Renal pelvis (tissue), 4 donors: Measurements from ENCODE around the gene ADIPOR1. TPM values are rescaled to one million over a fixed set of nuclear protein-coding genes. Genes with fewer than 3 reads are reported as not detected.
A peak's percentile ranks its signal among the peaks of the same experiment; 100 is the strongest.

ENCODE experiments used
- DNase-seq: peaks from one replicate; pipeline ENCODE4 v3.0.0-alpha.2; 2013
- polyA plus RNA-seq, 3 donors: library from polyadenylated mRNA; unstranded; fragments of 120-200 nt; gene quantifications; one replicate each; pipeline ENCODE4 v1.2.1, GENCODE V29; 2013; ENCODE audit not compliant: insufficient read length in 3 of 3

The ADIPOR1 gene
- polyA plus RNA-seq, 3 donors: 72.5 to 79.9 (median 74.9) TPM

DNA sequence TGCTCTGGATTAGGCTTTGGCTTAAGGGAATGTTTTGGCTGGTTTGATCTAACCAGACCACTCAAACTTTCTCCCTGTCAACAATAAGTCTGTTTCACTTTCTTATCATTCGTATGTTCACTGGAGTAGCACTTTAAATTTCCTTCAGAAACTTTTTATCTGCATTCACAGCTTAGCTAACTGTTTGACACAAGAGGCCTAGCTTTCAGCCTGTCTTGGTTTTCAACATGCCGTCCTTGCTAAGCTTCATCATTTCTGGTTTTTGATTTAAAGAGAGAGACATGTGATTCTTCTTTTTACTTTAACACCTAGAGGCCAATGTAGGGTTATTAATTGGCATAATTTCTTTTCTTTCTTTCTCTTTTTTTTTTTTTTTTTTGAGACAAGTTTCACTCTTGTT lies 23.8 kb upstream of the ADIPOR1 start:
- no peak for DNase-seq

DNA sequence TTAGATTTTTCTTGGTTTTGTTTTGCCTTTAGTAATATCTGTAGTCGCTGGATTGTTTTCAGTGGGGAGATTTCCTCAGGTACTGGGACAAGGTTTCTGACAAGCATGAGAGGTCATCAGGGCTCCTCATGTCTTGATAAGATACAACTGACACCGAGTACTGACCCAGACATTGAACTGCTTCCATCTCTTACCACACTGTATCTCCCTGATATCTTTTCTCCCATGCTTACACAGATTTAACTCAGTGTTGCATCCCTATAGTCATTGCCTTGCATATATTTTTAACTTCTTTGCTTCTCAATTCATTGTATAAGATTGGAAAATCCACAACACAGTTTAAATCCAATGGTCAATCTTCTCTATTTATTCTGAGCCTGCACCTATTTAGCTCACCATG lies 21.3 kb upstream of the ADIPOR1 start:
- no peak for DNase-seq

DNA sequence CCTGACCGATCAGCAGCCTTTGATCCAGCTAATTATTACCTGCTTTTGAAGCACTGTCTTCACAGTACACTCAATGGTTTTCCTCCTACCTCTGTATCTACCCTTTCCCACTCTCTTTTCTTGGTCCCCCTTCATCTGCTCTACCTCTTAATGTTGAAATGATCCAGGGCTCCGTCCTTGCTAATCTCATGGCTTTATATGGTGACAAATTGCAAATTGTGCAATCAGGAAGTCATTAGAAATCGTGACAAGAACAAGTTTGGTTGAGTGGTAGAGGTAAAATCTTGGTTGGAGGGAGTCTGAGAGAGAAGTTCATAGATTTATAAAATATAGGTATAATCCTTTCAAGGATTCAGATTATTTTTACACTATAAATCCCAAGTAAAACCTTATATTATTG lies 18.5 kb upstream of the ADIPOR1 start:
- DNase-seq: no peak

DNA sequence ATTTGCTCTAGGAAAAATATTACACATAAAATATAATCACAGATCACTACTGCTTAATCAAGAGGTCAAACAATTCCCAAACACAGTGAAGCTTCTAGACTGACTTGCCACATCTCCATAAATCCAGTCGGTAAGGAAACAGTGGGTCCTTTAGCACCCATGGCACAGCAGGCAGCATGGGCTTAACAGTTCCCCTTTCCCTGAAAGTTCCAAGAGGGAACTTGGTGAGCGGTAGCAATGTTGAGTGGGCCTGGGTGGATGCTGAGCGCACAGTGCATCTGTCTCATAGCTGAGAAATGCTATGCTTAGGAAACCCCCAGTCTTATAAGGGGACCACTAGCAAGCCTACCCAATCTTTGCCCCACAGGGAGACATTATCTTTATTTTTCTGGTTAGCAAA lies 16.7 kb upstream of the ADIPOR1 start:
- DNase-seq: no peak

DNA sequence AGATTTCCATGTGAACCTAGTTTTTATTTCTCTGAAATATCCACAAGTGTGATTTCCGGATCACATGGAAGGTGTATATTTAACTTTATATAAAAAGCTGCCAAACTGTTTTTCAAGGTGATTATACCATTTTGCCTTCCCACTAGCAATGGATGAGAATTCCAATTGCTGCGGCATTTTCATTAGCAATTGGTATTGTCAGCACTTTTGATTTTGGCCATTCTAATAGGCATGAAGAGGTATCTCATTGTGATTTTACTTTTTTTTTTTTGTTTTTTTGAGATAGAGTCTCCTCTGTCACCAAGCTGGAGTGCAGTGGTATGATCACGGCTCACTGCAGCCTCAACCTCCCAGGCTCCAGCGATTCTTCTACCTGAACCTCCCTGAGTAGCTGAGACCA lies 13.9 kb upstream of the ADIPOR1 start:
- no peak for DNase-seq

DNA sequence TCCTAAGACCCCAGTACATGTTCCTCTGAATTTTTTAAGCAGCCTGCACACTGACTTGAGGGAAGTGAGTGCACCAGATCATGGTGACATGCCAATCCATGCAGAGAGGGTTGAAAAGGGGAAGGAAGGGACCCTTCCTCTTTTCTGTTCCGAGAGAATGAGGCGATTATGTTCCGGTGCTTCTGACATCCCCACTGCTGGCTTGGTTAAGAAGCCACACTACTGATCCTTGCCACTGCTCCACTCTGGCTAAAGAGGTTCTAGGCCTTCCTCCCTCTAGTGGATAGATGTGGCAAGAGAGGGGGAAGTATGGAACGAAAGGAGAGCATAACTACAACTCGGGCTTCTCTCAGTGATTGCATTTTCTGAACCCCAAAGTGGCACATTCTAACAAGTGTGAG lies 10.8 kb upstream of the ADIPOR1 start:
- peak; percentile 55 for DNase-seq

DNA sequence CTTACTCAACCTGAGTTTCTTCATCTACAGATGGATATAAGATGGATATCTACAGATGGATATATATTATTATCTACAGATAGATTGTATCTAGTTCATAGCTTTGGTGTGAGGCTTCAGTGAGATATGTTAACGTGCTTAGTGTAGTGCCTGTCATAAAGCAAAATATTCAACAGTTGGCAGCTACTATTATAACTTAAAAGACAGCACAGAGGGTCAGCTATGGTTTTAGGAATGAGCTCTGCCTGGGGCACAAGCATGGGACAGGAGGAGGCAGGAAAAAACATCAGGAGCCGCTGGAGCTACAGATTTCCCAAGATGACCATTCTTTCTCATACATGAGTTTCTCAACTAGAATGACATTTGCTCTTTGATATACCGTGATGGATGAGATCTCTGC lies 10.2 kb upstream of the ADIPOR1 start:
- DNase-seq: no peak

DNA sequence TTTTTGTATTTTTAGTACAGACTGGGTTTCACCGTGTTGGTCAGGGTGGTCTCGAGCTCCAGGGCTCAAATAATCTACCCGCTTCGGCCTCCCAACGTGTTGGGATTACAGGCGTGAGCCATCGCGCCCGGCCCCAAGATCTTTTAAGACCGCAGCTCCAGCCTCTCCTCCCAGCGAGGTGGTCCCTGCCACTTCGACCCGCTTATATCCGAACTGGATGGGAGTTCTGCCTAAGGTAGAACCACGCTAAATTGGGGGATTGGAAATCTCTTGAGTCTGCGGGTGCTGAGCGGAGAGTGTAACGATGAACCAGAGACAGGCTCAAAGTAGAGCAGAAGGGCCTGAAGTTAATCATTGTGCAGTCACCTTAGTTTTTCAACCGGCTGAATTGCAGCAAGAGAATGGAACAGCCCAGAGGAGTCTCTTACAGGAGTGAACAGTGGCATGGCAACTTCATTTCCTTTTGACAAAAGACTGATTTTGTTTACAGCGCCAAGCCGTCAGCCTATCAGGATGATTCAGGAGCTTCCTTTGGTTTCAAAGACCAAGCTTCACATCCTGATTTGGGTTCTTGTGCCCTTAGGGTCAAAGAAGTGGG lies 9.7 kb upstream of the ADIPOR1 start:
- DNase-seq: no peak

DNA sequence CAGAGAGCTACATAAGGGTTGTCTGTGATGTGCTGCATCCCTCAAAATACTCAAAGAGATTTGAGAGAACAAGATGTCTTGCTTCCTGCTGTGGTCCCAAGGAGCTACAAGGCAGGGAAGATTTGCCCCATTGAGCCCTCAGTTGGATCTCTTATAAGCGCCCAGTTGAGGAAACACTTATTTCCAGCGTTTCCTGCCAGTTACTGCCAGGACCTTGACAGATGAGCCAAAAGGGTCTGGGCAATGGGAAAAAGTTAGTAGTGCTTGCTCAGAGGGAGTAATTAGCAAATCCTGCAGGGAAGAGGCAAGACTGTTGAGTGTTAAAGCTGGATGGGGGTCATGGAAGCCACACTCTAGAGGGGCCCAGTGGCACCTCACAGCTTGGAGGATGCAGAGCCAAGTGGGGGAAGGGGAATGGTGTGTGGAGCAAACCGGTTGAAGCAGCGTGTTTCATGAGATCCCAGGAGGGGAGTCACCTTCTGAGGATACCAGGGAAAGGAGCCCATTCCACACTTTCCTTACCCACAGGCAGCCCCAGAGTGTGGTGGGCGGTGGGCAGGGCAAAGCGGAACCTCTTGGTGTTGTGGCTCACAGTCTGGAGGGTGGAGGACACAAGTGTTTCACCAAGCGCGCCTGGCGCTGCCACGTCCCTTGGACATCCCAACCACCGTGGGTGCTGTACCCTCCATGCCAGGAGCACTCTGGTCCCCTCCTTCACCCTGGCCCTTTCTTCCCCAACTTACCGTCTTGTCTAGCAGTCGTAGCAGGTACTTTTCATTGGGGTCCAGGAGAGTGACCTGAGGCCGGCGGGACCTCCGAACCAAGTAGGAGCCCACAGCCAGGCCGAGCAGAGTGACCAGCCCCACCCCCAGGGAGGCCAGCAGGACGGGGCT lies 8.1 kb upstream of the ADIPOR1 start:
- DNase-seq: no peak

DNA sequence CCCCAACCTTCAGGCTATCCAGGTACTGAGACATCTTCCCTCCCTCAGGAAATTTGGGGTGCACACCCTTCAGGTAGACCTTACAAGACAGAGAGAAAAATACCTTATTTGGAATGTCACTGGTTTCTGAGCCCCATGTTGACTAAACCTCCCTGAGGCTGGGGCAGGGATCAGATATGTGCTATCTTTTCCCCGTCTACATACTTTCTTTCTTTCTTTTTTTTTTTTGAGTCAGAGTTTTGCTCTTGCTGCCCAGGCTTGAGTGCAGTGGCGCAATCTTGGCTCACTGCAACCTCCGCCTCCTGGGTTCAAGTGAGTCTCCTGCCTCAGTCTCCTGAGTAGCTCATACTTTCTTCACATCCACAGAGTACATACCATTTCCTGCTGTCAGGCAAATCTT lies 7.3 kb upstream of the ADIPOR1 start:
- DNase-seq: no peak

DNA sequence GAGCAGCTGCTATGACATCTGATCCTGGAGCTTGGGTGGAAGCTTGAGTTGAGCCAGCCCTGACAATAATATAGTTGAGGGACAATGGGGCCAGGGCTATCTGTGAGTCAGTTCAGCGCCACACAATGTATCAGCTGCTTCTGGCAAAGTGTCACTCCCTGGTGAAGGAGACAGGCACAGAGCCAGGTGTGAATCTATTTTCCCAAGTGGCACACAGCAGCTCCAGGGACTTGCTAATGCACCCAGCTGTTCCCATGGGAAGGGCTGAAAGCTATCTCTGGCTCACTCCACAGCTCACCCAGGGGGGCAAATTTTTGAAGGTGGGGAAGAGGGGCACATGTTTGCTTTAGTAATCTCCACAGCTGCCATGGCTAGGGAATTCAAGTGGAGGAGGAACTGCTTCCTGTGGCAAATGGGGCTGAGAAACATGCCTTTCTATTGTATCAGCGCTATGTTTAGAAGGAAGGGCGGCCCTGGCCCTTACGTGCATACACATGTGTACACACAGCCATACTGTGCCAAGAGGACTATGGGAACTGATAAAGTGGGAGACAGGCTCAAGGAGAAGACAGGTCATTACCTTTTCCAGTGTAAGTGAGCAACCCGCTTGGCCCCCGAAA lies 6.8 kb upstream of the ADIPOR1 start:
- no peak for DNase-seq

DNA sequence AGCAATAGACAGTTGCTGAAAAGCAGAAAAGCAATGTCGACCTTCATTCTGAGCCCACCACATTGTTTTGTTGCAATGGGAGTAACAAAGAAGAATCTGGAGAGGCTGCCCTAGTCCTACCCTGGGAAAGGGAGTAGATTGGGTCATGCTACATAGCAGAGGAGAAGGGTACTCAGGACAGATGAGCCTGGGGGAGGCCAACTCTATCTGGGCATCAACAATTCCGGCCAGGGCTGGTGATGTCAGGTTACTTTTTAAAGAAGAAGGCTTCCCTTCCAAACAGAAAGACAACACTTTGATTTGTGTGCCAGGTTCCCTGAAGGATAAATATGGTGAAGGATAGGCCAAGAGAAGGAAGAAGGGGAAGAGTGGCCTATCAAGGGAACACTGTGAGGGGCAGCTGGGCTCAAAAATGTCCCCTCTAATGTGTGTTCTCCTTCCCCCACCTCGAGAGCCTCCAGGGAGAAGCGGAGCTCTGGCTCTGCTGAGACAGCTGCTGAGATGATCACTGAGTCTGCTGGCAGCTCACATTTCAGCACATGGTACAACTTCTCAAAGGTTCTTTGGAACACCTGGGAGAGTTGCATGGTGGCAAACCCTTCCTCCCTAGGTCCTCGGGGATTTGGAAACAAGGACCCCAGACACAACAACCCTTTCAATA lies 3.2 kb upstream of the ADIPOR1 start:
- no peak for DNase-seq

DNA sequence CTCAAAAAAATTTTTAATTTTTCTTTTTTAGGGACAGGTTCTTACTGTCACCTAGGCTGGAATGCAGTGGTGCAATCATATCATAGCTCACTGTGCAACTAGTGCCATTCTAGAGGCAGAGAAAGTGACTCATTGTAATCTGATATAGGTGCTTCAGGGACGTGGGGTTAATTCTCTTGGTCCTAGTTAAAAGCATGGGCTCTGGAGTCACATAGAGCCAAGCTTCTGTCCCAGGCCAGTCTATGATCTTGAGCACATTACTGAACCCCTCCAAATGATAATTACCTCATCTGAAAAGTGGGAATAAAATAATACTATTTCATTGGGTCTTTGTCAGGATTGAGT lies 1.1 kb upstream of the ADIPOR1 start:
- no peak for DNase-seq

DNA sequence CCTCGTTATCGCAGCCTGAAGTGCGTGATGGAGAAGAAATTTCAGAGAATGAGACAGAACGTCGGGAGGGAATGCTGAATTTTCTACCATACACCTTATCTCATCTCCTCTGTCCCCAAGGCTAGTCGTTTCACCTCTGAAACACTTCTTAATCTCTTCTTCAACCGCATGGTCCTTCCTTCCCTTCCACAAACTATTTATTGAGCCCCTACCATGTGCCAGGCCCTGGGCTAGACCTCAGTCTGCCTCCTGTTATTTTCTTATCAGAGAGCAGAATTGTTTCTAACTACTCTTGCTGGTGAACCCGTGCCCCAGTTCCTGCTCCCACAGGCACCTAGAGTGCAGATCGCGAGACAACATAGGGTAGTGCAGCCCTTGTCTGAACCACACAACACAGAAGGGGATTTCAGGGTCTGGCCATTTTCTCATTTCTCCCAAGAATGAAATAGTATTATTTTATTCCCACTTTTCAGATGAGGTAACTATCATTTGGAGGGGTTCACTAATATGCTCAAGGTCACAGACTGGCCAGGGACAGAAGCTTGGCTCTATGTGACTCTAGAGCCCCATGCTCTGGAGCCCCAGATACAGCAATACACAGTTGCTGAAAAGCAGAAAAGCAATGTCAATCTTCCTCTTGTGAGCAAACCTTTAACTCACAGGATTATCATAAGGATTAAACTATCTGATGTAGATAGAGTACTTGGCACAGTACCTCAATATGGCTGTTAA lies 598 bp upstream of the ADIPOR1 start:
- DNase-seq: no peak

DNA sequence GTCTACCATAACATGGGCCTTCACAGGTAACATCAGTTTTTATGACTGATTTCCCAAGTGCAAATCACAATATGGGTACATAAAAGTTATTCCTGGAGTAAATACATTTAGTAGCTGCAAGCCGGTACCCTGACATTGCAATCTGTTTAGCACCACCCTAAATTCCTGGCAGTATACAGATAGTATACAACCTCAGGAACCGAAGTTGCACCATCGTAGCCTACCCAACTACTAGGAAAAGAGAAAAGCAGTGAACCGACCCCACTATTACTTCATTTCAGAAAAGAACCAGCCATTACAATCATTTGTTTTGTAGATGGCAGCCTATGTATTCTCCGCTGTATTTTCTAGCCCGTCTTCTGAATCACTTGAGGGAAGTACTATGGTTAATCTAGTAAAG lies 1.1 kb downstream of the ADIPOR1 start:
- no peak for DNase-seq

DNA sequence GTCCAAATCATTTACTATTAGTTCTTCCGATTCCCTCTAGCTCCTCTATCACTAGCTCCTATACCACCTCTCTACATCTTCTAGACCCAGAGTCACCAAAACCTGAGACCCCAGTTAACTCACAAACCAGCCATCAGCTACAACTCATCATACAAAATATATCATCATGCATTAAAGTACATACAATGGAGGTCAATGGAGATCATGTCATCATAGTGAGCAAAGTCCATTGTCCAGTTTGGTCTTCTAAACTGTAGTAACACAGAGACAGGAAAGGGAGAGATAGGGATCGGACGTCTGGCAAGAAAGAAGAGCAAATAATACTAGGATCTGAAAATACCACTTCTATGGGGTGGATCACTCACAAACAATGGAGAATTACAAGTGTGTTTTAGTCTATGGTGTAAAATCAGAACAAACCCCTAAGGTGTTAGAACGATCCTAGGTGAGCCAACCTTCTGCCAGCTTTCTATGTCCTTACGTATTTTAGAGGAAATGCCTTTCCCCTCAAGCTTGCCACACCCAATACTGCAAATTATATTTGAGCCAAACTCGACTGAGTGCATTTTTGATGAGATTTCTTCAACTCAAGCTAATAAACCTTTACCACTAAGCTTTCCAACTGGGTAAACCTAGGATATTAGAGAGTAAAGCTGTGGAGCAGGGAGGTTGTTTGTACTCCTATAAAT lies 3.9 kb downstream of the ADIPOR1 start:
- no peak for DNase-seq

DNA sequence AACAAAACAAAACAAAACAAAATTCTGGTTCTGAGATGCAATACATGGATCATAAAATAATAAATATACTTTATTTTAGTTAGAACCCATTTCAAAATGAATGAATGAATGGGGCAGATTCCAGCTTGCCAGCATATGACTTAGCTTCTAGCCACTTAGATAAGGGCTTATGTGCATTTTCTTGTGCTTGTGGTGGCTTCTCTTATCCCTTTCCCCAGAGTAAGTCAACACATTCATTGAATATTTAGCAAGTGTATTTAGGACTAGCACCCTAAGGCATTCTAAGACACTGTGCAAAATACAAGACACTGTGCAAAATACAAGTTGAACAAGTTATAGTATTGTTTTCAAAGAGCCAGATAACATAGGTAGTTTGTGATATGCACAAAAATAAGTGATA lies 4.7 kb downstream of the ADIPOR1 start:
- DNase-seq: no peak

DNA sequence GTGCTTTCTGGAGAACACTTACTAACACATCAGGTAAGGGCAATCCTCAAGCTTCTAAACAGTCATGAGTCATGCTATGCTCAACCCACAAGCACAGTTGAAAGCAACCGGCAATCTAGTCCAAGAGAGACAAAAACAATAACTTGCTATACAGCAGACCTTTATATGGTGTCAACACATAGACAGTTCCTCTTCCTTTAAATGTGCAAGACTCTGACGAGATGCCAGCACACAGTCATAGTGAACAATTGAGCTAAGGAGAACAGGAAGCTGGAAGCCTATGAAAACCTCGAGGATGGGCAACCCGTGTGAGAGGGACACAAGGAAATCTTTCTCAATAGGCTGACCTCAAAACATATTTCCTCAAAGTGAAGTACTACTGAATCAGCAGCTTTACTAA lies 5.3 kb downstream of the ADIPOR1 start:
- DNase-seq: no peak

DNA sequence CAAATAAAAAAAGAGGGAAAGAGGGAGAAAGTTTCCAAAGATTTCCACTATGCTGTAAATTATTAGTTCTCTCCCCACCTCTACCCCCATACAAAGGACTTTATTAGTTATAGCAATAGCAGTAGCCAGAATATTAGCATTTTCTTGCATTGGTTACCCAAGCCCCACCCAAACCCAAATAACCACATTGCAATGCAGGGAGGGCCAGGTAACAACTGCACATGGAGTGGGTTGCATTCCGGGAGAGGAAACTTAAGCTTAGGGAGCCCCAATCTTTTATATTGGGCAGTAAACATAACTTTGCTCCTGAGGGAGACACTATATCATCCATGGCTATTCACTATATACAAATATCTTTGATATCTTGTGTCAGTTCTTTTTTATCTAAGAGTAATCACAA lies 6.0 kb downstream of the ADIPOR1 start:
- DNase-seq: no peak

DNA sequence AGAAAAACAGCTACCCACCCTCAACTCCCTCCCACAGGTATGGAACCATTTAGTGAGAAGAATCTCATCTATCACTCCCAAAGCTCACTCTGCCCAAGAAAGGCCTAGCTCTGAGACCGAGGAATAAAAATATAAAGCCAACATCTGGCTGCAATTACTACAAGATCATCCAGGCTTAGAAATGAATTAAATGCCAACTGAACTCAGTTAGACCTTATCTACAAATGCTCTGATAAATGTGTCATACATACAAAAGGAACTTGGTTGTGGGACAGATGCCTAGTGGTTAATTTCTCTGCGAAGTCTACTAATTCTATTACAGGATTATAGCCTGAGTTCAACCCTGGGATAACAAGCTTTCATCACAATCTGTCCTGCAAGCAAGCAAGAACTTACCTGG lies 6.7 kb downstream of the ADIPOR1 start:
- DNase-seq: no peak

DNA sequence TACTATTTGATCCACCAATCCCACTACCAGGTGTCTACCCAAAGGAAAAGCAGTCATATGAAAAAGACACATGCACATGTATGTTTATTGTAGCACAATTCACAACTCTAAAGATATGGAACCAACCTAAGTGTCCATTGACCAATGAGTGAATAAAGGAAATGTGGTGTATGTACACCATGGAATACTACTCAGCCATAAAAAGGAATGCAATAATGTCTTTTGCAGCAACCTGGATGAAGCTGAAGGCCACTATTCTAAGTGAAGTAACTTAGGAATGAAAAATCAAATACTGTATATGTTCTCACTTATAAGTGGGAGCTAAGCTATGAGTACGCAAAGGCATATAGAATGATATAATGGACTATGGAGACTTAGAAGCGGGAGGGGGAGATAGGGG lies 12.6 kb downstream of the ADIPOR1 start:
- DNase-seq: no peak
